DOHH2 (cell line): ENCODE data around the gene ADGRL3.

Experiments used
- H3F3A ChIP-seq: fragments of 200-600 bp; sonication (generic), shearing (Covaris generic); 2 replicates; pipeline ENCODE4 v1.6.0; 2016; ENCODE audit warnings: antibody characterized with exemption, mild to moderate bottlenecking; ENCODE audit not compliant: control insufficient read depth, insufficient read depth
- H3K27ac ChIP-seq: fragments of 200-600 bp; sonication (generic); 2 replicates; pipeline ENCODE4 v1.5.1; 2014; ENCODE audit warnings: low read depth, mild to moderate bottlenecking, low read length, moderate library complexity
- H3K27me3 ChIP-seq: fragments of 200-600 bp; sonication (generic); 2 replicates; pipeline ENCODE4 v1.6.1; 2014; ENCODE audit warnings: mild to moderate bottlenecking, low read length, mixed read lengths; ENCODE audit not compliant: control insufficient read depth
- H3K36me3 ChIP-seq: fragments of 200-600 bp; sonication (generic); 2 replicates; pipeline ENCODE4 v1.6.1; 2014; ENCODE audit warnings: mild to moderate bottlenecking, low read length, moderate library complexity, mixed read lengths; ENCODE audit not compliant: control insufficient read depth
- H3K4me1 ChIP-seq: fragments of 200-600 bp; sonication (generic); 2 replicates; pipeline ENCODE4 v1.6.1; 2014; ENCODE audit warnings: mild to moderate bottlenecking, low read length, mixed read lengths; ENCODE audit not compliant: control insufficient read depth
- H3K4me2 ChIP-seq: fragments of 200-600 bp; sonication (generic); 2 replicates; pipeline ENCODE4 v1.6.0; 2014; ENCODE audit warnings: mild to moderate bottlenecking, low read length, moderate library complexity
- H3K4me3 ChIP-seq: fragments of 200-600 bp; sonication (generic); 2 replicates; pipeline ENCODE4 v1.5.1; 2014; ENCODE audit warnings: mild to moderate bottlenecking, low read length, mixed read lengths
- H3K79me2 ChIP-seq: fragments of 200-600 bp; sonication (generic); 2 replicates; pipeline ENCODE4 v1.6.1; 2014; ENCODE audit warnings: mild to moderate bottlenecking, low read length, mixed read lengths; ENCODE audit not compliant: control insufficient read depth
- H3K9me2 ChIP-seq: fragments of 200-600 bp; sonication (generic); replicated peaks from 2 replicates; pipeline ENCODE4 v1.6.1; 2014; ENCODE audit warnings: mild to moderate bottlenecking, low read length, mixed read lengths; ENCODE audit not compliant: control insufficient read depth
- H3K9me3 ChIP-seq: fragments of 200-600 bp; sonication (generic); 2 replicates; pipeline ENCODE4 v1.6.1; 2014; ENCODE audit warnings: antibody characterized with exemption, low read length, mixed read lengths; ENCODE audit not compliant: control insufficient read depth, insufficient read depth
- H4K20me1 ChIP-seq: fragments of 200-600 bp; sonication (generic); 2 replicates; pipeline ENCODE4 v1.6.0; 2014; ENCODE audit warnings: low read depth, mild to moderate bottlenecking, antibody characterized with exemption, low read length, moderate library complexity; ENCODE audit not compliant: control insufficient read depth, insufficient read depth
- EZH2phosphoT487 ChIP-seq: fragments of 200-600 bp; sonication (generic); IDR thresholded peaks from 2 replicates; pipeline ENCODE4 v1.6.1; 2017; ENCODE audit warnings: borderline replicate concordance, mild to moderate bottlenecking, antibody characterized with exemption, low read length, moderate library complexity, mixed read lengths
- TF ChIP-seq, protein P1 (sequence below): fragments of 200-600 bp; sonication (generic); IDR thresholded peaks from one replicate; pipeline ENCODE4 v1.5.1; 2014; ENCODE audit warnings: antibody characterized with exemption, mild to moderate bottlenecking, low read depth, low read length; ENCODE audit not compliant: poor library complexity, severe bottlenecking

The ADGRL3 gene

DNA sequence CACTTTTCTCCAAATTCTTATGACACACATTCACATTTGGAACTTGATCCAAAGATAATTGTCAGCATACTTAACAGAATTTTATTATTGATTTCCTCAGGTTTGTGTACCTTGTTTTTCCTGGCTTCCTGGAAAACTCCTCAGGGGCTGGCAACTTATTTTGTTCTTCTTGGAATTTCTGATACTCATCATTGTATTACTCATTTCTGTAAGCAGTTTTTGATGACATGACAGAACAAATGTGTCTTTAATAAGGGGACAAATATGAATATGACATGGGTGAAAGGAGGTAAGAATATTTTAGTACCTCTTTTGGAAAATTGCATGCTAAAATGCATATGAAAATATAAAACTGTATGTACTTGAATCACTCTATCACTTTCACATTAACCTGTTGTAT, 237.8 kb downstream of the ADGRL3 start:
- H3K79me2 ChIP-seq = no peaks in the 10 kb centered on the region
- H4K20me1 ChIP-seq = no peaks in the 10 kb centered on the region
- no peaks in the 10 kb centered on the region for H3F3A ChIP-seq
- H3K4me1 ChIP-seq = no peaks in the 10 kb centered on the region
- no peaks in the 10 kb centered on the region for H3K9me2 ChIP-seq
- no peak overlapping the region for H3K27ac ChIP-seq
- no peaks in the 10 kb centered on the region for H3K9me3 ChIP-seq
- no peaks in the 10 kb centered on the region for H3K36me3 ChIP-seq
- TF ChIP-seq, protein P1, sequence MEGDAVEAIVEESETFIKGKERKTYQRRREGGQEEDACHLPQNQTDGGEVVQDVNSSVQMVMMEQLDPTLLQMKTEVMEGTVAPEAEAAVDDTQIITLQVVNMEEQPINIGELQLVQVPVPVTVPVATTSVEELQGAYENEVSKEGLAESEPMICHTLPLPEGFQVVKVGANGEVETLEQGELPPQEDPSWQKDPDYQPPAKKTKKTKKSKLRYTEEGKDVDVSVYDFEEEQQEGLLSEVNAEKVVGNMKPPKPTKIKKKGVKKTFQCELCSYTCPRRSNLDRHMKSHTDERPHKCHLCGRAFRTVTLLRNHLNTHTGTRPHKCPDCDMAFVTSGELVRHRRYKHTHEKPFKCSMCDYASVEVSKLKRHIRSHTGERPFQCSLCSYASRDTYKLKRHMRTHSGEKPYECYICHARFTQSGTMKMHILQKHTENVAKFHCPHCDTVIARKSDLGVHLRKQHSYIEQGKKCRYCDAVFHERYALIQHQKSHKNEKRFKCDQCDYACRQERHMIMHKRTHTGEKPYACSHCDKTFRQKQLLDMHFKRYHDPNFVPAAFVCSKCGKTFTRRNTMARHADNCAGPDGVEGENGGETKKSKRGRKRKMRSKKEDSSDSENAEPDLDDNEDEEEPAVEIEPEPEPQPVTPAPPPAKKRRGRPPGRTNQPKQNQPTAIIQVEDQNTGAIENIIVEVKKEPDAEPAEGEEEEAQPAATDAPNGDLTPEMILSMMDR = no peak
- TF ChIP-seq EZH2phosphoT487 = no peak
- H3K4me3 ChIP-seq = no peak overlapping the region
- H3K27me3 ChIP-seq = no peaks in the 10 kb centered on the region
- no peak overlapping the region for H3K4me2 ChIP-seq

DNA sequence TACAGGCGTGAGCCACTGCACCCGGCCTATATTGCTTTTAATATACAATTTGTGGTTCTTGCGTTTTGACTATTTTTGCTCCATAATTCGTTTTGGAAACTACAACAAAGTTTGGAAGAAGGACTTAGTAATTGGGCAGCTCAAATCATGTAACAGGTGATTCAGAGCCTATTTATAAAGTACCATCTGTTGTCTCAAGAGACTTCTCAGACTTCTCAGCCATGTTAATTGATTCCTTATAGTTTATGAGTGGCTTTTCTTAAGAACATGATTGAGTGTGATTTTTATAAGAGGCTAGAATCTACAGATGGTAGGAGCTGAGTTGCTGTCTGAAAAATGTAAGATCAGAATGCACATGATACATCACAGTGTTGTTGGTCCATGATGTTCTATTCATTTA, 240.2 kb downstream of the ADGRL3 start:
- no peak for TF ChIP-seq EZH2phosphoT487
- TF ChIP-seq, protein P1 = no peak
- H3K4me1 ChIP-seq = no peaks in the 10 kb centered on the region
- no peaks in the 10 kb centered on the region for H3K36me3 ChIP-seq
- no peak overlapping the region for H3K4me2 ChIP-seq
- H3F3A ChIP-seq = no peaks in the 10 kb centered on the region
- H4K20me1 ChIP-seq = no peaks in the 10 kb centered on the region
- H3K27me3 ChIP-seq = no peaks in the 10 kb centered on the region
- no peaks in the 10 kb centered on the region for H3K9me3 ChIP-seq
- H3K4me3 ChIP-seq = no peak overlapping the region
- no peak overlapping the region for H3K27ac ChIP-seq
- H3K9me2 ChIP-seq = no peaks in the 10 kb centered on the region
- no peaks in the 10 kb centered on the region for H3K79me2 ChIP-seq

DNA sequence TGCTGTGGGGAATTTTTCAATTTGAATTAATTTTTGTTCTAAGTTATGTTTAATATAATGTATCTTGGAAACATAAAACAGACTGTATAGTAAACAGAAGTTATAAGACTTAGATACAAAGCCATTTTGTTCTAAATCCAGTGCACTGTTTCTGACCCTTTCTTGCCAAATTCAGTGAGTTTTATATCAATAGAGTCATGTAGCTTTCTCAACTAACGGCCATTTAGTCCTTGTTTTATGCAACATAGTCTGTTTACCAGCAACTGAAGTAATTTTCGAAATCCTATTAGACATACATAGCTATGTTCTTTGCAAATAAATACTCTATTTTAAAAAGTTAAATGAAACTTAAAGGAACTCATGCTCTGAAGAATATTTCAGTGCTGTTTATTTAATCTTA, 242.8 kb downstream of the ADGRL3 start:
- H4K20me1 ChIP-seq = no peaks in the 10 kb centered on the region
- H3K27ac ChIP-seq = no peak overlapping the region
- no peaks in the 10 kb centered on the region for H3K9me3 ChIP-seq
- no peaks in the 10 kb centered on the region for H3K36me3 ChIP-seq
- H3F3A ChIP-seq = no peaks in the 10 kb centered on the region
- H3K4me2 ChIP-seq = no peak overlapping the region
- no peaks in the 10 kb centered on the region for H3K79me2 ChIP-seq
- H3K27me3 ChIP-seq = no peaks in the 10 kb centered on the region
- no peaks in the 10 kb centered on the region for H3K9me2 ChIP-seq
- H3K4me3 ChIP-seq = no peak overlapping the region
- H3K4me1 ChIP-seq = no peaks in the 10 kb centered on the region
- no peak for TF ChIP-seq EZH2phosphoT487
- TF ChIP-seq, protein P1 = no peak
